DND-41 (cell line): ENCODE measurements around the gene CAPN12.

ENCODE experiments used
- ATAC-seq: fragments of 200-7000 bp; cut with Tn5 transposase; 3 replicates; pipeline ENCODE4 v1.9.1; 2021; ENCODE audit warnings: low read depth; ENCODE audit not compliant: insufficient read depth
- DNase-seq: peaks from one replicate; pipeline ENCODE4 v3.0.0-alpha.2; 2020
- H2AFZ ChIP-seq: 2 replicates; pipeline ENCODE4 v1.6.0; 2012; ENCODE audit warnings: low read depth, low read length
- H3K27ac ChIP-seq: 2 replicates; pipeline ENCODE4 v1.5.1; 2012; ENCODE audit warnings: low read length, inconsistent platforms
- H3K27me3 ChIP-seq: fragments of 200-600 bp; sonication (generic); 2 replicates; pipeline ENCODE4 v1.6.0; 2012; ENCODE audit warnings: low read length, mild to moderate bottlenecking, inconsistent platforms; ENCODE audit not compliant: insufficient read depth, poor library complexity
- H3K36me3 ChIP-seq: 2 replicates; pipeline ENCODE4 v1.5.1; 2012; ENCODE audit warnings: low read length, inconsistent platforms; ENCODE audit not compliant: insufficient read depth
- H3K4me1 ChIP-seq: 2 replicates; pipeline ENCODE4 v1.5.1; 2012; ENCODE audit warnings: mild to moderate bottlenecking, low read length; ENCODE audit not compliant: insufficient read depth
- H3K4me2 ChIP-seq: 2 replicates; pipeline ENCODE4 v1.6.0; 2012; ENCODE audit warnings: mild to moderate bottlenecking, moderate library complexity, low read length, inconsistent platforms; ENCODE audit not compliant: insufficient read depth
- H3K4me3 ChIP-seq, 2 experiments: fragments of 200-600 bp in 1 of 2; shearing (Covaris generic) in 1 of 2; 2 replicates each; pipeline ENCODE4 v1.5.1; 2012 to 2016; ENCODE audit warnings: inconsistent platforms in 2 of 2, low read length in 2 of 2, mild to moderate bottlenecking in 2 of 2, low read depth in 1 of 2, moderate library complexity in 1 of 2
- H3K79me2 ChIP-seq: 2 replicates; pipeline ENCODE4 v1.6.0; 2012; ENCODE audit warnings: low read length, inconsistent platforms; ENCODE audit not compliant: insufficient read depth
- H3K9ac ChIP-seq: 2 replicates; pipeline ENCODE4 v1.6.0; 2012; ENCODE audit warnings: low read depth, mild to moderate bottlenecking, inconsistent platforms, low read length, moderate library complexity
- H3K9me3 ChIP-seq: 2 replicates; pipeline ENCODE4 v1.5.1; 2012; ENCODE audit warnings: low read length, moderate library complexity, mild to moderate bottlenecking, inconsistent platforms; ENCODE audit not compliant: insufficient read depth, severe bottlenecking
- H4K20me1 ChIP-seq: 2 replicates; pipeline ENCODE4 v1.6.0; 2012; ENCODE audit warnings: low read length; ENCODE audit not compliant: insufficient read depth
- EZH2 ChIP-seq: IDR thresholded peaks from 3 replicates; pipeline ENCODE4 v1.6.1; 2012; ENCODE audit warnings: borderline replicate concordance, low read depth, mild to moderate bottlenecking, moderate library complexity, low read length, inconsistent platforms; ENCODE audit not compliant: severe bottlenecking
- TF ChIP-seq, protein P1 (sequence below): IDR thresholded peaks from 2 replicates; pipeline ENCODE4 v1.5.1; 2012; ENCODE audit warnings: borderline replicate concordance, low read length, moderate library complexity, mild to moderate bottlenecking; ENCODE audit not compliant: poor library complexity, severe bottlenecking; ENCODE audit errors: extremely low read depth

CAPN12 gene

DNA sequence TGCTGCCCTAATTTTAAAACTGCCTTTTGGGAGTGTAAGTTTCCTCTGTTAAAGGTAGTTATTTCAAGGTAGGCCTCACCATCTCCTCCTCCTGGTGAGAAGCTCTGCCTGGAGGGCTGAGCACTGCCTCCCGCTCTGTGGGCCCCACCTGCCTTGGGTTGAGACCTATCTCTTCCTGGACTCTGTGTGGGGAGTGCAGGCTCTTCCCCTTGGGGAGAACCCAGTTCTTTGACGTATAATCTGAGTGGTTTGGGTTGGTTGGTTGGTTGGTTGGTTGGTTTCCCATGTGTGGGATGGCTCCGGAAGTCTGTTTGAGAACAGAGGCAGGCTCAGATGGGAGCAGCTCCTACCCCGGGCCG lies 57.8 kb downstream of the CAPN12 start:
- H3K4me1 ChIP-seq, result peaks cover 4% of the 10 kb centered on the region
- H2AFZ ChIP-seq, result no peak overlapping the region
- peaks cover 70% of the 10 kb centered on the region for H4K20me1 ChIP-seq
- ATAC-seq (peak; percentile 37; the same call in 1 of the 3 replicates), DNase-seq (no peak)
- no peaks in the 10 kb centered on the region for H3K27me3 ChIP-seq
- no peak overlapping the region for H3K27ac ChIP-seq
- H3K36me3 ChIP-seq, result peaks cover 7% of the 10 kb centered on the region
- no peak overlapping the region for H3K4me3 ChIP-seq
- H3K4me2 ChIP-seq, result no peak overlapping the region
- H3K79me2 ChIP-seq, result peaks cover 96% of the 10 kb centered on the region
- no peak overlapping the region for H3K9ac ChIP-seq
- no peaks in the 10 kb centered on the region for H3K9me3 ChIP-seq
- no peak for TF ChIP-seq EZH2
- TF ChIP-seq, protein P1, sequence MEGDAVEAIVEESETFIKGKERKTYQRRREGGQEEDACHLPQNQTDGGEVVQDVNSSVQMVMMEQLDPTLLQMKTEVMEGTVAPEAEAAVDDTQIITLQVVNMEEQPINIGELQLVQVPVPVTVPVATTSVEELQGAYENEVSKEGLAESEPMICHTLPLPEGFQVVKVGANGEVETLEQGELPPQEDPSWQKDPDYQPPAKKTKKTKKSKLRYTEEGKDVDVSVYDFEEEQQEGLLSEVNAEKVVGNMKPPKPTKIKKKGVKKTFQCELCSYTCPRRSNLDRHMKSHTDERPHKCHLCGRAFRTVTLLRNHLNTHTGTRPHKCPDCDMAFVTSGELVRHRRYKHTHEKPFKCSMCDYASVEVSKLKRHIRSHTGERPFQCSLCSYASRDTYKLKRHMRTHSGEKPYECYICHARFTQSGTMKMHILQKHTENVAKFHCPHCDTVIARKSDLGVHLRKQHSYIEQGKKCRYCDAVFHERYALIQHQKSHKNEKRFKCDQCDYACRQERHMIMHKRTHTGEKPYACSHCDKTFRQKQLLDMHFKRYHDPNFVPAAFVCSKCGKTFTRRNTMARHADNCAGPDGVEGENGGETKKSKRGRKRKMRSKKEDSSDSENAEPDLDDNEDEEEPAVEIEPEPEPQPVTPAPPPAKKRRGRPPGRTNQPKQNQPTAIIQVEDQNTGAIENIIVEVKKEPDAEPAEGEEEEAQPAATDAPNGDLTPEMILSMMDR, result no peak

DNA sequence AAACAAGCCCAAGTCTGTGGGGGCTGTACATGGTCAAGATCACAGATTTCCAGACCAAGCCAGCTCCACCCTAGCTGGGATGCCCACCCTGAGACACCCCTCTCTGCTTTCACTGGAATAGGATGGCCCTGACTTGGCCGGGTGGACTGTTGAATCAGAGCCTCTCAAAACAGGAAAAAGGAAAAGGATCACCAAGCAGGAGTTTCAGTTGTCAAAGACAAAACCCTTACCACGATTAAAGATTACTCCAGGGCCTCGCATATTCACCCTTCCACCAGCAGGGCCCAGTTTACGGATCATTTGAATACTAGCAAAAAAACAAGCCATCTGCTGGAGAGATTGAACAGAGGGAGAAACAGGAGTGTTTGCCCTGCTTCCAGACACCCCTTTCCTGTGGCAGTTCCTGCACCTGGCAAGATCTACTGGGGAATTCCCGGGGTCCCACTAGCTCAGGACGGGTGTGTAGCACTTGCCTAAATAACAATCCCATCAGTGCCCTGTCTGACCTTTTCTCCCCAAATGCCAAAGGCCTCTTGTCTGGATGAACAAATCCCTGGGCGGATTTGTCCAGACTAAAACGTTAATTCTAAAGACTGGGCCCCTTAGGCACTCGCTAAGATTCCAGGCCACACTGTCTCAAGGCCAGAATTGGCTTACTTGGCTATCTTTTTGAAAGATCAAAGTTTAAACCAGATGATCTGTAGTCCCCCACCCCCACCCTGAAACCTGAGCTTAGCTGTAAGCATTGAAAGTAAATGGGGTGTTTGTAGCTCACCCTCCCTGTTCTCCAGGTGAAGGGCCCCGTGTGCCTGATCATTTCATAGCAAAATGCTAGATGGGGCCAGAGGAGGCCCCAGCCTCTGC lies 58.4 kb downstream of the CAPN12 start:
- Histone ChIP-seq H3K27ac (no peak overlapping the region), H3K79me2 (peaks cover 97% of the 10 kb centered on the region), H3K9ac (no peak overlapping the region), H4K20me1 (peaks cover 75% of the 10 kb centered on the region), H2AFZ (no peak overlapping the region), H3K4me2 (no peak overlapping the region), H3K4me3 (no peak overlapping the region), H3K36me3 (peaks cover 9% of the 10 kb centered on the region), H3K4me1 (peaks cover 10% of the 10 kb centered on the region), H3K27me3 (no peaks in the 10 kb centered on the region), H3K9me3 (no peaks in the 10 kb centered on the region)
- no peak for ATAC-seq
- no peak for DNase-seq
- no peak for TF ChIP-seq EZH2
- TF ChIP-seq, protein P1, result peak; percentile 30

GRCh38 chr19:38684862-38685665 lies 59.2 kb downstream of the CAPN12 start:
- Histone ChIP-seq H3K79me2 (peaks cover 95% of the 10 kb centered on the region), H2AFZ (no peak overlapping the region), H3K27me3 (no peaks in the 10 kb centered on the region), H3K9ac (no peak overlapping the region), H3K27ac (no peak overlapping the region), H3K4me3 (no peak overlapping the region), H3K4me1 (peaks cover 18% of the 10 kb centered on the region), H3K9me3 (no peaks in the 10 kb centered on the region), H3K4me2 (no peak overlapping the region), H4K20me1 (peaks cover 75% of the 10 kb centered on the region), H3K36me3 (peaks cover 9% of the 10 kb centered on the region)
- TF ChIP-seq, protein P1, result no peak
- ATAC-seq (no peak), DNase-seq (no peak)
